Stimulated activated CD4-positive, alpha-beta T cell treated with anti-CD3 and anti-CD28 coated beads, Interleukin-15, amount 100 ng/mL, for 24 hours (primary cell): Measurements from ENCODE around the gene DPH2.

ENCODE experiments used
- DNase-seq: peaks from one replicate; pipeline ENCODE4 v3.0.0-alpha.2; 2020

The DPH2 gene

DNA sequence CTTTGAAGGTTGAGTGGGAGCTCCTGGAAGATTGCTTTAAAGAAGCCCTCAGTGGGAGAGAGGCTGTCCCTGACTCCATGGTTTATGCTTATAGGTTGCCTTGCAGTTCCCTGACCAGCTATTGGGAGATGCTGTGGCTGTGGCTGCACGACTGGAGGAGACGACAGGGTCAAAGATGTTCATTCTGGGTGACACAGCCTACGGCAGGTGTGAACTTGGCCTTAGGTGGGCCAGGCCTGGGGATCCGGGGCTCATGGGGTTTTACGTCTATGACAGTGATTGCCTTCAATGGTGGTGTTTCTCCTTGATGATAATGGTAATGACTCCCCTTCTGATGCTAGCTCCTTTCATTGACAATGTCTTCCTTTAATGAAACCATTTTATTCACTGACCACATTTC, 692 bp downstream of the DPH2 start:
- DNase-seq, result no peak

- no peak for DNase-seq
These were observed 1.1 kb downstream of the DPH2 start for GRCh38 chr1:43970911-43971310.

DNA sequence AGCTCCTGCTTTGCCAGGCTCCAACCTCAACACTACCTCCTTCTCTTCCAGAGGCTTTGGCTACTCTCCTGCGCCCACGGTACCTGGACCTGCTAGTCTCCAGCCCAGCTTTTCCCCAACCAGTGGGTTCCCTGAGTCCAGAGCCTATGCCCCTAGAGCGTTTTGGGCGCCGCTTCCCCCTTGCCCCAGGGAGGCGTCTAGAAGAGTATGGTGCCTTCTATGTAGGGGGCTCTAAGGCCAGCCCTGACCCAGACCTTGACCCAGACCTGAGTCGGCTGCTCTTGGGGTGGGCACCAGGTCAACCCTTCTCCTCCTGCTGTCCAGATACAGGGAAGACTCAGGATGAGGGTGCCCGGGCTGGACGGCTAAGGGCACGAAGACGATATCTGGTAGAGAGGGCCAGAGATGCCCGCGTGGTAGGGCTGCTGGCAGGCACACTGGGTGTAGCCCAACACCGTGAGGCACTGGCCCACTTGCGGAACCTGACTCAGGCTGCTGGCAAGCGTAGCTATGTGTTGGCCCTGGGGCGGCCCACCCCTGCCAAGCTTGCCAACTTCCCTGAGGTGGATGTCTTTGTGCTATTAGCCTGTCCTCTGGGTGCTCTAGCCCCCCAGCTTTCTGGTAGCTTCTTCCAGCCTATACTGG, 1.6 kb downstream of the DPH2 start:
- DNase-seq, result no peak

GRCh38 chr1:43973981-43974442, 4.2 kb downstream of the DPH2 start:
- DNase-seq, result peak; percentile 23

DNA sequence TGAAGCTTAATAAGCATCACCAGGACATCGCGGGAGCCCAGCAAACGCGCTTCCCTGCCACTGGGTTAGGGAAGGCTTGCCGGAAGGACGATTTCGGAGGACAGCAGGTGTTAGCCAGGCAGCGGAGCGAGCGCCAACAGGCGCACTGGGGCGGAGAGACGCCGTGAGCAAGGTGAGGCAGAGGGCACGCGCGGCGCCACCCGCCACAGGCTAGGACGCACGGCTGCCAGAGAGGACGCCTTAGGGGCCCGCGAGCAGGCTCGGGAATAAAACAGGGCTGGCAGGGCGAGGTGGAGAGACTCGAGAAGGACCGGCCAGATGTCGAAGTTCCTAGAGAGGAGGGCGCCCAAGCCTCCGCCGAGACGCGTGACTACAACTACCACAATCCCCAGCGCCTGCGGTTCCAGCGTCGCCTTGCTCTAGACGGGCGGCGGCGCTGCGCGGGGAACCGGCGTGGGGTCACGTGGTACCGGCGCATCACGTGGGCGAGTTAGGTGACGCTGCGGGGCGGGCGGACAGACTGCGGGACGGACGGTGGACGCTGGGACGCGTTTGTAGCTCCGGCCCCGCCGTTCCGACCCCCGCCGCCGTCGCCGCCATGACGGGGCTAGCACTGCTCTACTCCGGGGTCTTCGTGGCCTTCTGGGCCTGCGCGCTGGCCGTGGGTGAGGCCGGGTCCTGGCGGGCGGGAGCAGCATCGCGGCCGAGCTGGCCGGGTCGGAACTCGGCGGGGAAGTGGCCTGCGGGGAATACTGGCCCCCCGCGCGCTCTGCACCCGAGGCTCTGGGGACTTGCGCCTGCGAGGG, 4.8 kb downstream of the DPH2 start, which contains the start of gene ATP6V0B:
Gene ATP6V0B (plus strand): TSS at position 518 of the 806 bp plus-strand sequence. CDS start 81 bp downstream, at position 599.
- peak; percentile 98 for DNase-seq

- DNase-seq, result peak; percentile 33
These were observed 5.6 kb downstream of the DPH2 start for GRCh38 chr1:43975249-43975961.

DNA sequence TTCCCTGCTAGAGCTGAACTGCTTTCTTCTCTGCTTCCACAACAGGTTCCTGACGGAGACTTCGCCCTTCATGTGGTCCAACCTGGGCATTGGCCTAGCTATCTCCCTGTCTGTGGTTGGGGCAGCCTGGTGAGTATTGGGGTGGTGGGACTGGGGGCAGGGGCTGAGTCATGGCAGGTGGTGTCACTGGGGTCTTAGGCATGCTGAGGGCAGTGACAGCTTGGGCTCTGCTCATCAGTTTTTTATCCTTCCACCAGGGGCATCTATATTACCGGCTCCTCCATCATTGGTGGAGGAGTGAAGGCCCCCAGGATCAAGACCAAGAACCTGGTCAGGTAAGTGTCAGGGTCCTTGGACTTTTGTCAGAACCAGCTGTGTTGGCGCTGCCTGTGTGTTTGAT, 6.2 kb downstream of the DPH2 start:
- DNase-seq, result no peak

DNA sequence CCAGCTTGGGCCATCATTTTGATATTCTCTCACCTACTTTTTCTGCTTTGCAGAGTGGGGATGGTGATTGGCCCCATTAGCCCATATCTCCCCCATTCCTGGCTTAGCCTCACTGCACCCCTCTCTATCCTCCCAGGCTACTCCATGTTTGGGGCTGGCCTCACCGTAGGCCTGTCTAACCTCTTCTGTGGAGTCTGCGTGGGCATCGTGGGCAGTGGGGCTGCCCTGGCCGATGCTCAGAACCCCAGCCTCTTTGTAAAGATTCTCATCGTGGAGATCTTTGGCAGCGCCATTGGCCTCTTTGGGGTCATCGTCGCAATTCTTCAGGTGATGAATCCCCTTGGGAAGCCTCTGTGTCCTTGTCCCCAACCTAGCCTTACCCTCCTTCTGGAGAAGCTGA, 7.1 kb downstream of the DPH2 start:
- DNase-seq, result no peak

DNA sequence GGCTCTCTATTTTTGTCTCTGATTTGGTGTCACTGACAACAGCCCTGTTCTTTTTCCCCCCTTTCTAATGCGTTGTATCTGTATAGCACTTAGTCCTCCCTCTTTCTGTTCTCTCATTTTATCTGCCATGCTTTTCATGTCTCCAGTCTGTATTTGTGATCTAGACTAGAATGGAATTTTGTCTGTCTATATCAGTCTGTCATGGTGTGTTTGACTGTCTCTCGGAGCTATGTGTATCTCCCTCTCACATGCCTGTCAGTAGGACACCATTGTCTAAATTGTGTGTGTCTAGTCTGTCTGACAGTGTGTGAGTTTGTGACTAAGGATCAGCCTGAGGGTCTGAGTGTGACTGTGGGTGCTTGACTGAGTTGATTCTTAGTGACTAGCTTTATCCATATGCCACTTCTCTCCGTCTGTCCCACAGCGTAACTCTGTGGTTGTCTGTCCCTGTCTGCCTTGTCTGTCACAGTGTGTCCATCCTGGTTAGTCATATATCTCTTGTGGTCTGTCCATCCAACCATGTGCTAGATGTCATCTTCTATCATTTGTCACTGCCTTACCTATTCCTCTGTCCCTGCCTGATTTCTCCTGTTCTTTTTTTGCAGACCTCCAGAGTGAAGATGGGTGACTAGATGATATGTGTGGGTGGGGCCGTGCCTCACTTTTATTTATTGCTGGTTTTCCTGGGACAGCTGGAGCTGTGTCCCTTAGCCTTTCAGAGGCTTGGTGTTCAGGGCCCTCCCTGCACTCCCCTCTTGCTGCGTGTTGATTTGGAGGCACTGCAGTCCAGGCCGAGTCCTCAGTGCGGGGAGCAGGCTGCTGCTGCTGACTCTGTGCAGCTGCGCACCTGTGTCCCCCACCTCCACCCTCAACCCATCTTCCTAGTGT, 7.8 kb downstream of the DPH2 start:
- DNase-seq, result no peak

- no peak for DNase-seq
These were observed 8.4 kb downstream of the DPH2 start for GRCh38 chr1:43978264-43978550.

DNA sequence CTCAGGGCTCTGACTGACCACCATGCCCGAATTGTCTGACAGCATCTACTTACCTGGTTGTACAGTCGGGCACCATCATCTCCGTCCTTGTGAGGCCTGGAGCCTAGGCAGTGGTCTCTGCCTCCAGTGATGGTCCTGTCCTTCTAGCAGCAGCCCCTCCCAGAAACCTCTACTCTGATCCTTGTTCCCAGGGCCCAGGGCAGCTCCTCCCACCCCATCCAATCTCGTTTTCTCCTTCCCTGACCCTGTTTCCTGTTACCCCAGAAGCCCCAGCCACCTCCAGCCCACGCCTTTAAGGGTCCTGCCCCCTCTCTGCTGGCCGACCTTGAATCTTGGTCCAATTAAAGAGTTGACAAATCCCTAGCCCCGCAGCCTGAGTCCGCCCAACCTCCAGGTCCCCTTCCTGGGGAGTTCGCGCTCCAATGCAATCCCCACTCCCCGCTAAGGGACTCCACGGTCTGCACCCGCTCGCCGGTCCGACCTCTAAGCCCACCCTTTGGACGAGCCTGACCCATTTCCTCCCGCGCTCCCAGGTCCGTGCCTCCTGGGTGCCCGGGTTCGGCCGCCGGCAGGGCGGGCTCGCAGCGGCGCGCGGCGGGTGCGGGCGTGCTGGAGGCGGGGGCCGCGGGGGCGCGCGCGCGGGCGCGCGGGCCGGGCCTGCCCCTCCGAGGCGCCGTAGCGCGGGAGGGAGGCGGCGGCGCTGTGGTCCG, 8.9 kb downstream of the DPH2 start, which contains the start of gene B4GALT2:
Gene B4GALT2 (plus strand): TSS at position 660 of the 710 bp plus-strand sequence. CDS start 1,951 bp downstream, outside the sequence.
- DNase-seq, result peak; percentile 68

- no peak for DNase-seq
These were observed 9.4 kb downstream of the DPH2 start for GRCh38 chr1:43979261-43979527.

- peak; percentile 69 for DNase-seq
These were observed 9.9 kb downstream of the DPH2 start for GRCh38 chr1:43979528-43980254.

DNA sequence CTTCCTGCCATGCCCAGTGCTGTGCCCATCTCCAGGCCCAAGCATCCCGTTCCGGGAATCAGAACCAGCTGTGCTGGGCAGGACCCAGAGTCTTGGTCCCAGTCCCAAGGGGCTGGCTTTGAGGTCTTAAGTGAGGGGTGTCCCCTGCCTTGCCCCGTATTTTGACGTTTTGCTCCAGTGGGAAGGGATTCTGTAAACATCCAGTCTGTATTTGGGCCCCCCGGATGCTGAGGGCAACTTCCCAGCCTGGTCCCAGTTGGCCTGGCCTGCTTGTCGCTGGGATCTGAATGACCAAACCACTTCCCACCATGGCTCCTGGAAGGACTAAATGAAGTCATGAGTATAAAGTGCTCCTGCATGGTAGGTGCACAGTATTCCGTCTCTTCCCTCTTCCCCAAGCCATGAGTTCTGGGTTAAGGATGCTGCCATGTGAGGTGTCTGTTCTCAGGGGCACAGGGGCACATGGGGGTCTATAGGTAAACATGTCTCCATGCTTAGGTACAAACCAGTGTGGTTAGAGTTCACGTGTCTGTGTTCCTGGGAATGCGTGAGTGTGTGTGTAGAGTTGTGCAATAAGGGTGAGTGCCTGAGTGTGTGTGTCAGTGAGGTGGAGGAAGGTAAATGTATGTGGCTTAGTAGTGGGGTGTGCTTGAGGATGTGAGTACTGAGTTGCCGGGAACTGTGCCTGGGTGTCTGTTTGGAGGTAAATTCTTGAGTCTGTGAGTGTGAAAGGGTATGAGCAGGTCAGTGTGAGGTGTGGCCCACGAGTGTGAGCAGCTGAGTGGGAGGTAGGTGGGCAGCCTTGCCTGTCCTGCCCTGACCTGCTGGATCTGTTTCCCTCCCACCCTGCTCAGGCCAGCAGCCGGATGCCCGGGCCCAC, 10.7 kb downstream of the DPH2 start:
- DNase-seq, result no peak

DNA sequence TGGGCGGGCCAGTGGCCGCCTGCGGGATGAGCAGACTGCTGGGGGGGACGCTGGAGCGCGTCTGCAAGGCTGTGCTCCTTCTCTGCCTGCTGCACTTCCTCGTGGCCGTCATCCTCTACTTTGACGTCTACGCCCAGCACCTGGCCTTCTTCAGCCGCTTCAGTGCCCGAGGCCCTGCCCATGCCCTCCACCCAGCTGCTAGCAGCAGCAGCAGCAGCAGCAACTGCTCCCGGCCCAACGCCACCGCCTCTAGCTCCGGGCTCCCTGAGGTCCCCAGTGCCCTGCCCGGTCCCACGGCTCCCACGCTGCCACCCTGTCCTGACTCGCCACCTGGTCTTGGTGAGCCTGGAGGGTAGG, 11.3 kb downstream of the DPH2 start:
- DNase-seq, result no peak

DNA sequence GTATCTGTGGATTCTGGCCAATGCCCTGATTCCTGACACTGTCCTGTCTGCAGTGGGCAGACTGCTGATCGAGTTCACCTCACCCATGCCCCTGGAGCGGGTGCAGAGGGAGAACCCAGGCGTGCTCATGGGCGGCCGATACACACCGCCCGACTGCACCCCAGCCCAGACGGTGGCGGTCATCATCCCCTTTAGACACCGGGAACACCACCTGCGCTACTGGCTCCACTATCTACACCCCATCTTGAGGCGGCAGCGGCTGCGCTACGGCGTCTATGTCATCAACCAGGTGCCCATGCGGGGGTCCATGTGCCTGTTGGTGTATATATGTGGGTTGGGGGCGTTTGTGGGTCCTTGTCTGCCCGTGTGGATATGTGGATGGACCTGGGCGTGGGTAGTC, 11.8 kb downstream of the DPH2 start:
- DNase-seq, result no peak

- no peak for DNase-seq
These were observed 12.4 kb downstream of the DPH2 start for GRCh38 chr1:43982241-43982640.

DNA sequence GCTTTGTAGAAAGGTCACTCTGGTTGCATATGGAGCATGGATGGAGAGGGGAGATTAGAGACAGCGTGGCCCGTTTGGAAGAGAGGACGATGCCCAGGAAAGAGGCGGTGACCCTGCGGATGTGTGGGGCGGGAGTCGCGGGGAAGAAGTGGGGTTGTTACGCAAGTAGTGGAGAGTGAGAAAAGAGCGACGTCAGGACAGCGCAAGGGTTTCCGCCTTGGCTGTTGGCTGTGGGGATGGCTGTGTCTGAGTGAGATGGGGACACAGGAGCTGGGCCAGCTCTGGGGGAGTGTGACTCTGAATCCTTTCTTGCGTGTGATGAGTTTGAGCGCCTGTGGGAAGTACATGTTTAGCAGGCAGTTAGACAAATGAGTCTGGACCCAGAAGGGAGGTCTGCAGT, 13.0 kb downstream of the DPH2 start:
- no peak for DNase-seq

DNA sequence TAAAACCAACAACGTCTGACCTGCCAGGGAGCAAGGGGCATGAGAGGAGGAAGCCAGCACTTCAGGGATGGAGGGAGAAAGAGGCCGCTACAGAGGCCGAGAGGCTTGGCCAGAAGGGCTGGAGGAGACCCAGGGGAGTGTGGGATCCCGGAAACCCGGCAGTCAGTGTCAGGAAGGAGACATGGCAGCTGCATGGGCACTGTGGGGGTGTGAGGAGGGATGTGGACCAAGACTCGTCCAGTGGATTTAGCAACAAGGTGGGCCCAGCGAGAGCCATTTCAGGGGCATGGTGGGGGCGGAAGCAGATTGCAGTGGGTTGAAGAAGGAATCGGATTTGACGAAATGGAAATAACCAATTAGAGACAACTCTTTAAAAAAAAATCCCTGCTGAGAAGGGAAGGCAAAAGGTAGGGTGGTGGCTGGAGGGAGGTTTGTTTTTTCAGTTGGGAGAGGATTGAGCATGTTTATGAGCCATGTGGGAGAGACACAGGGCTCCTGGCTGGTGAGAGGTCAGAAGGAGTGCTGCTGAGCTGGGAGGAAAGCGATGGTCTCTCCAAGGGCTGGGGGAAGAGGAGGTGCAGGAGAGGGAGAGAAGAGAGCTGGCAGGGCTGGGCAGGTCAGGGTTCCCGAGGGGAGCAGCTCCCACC, 13.6 kb downstream of the DPH2 start:
- DNase-seq, result no peak

DNA sequence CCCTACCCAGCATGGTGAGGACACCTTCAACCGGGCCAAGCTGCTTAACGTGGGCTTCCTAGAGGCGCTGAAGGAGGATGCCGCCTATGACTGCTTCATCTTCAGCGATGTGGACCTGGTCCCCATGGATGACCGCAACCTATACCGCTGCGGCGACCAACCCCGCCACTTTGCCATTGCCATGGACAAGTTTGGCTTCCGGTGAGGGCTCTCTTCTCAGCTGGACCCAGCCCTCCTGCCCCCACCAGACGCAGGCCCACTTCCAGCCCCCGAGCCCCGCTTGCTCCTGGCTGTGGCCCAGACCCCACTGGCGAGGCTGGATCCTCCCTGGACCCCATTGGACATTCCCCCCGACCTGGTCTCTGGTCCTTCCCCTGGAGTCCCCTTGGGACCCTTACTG, 15.0 kb downstream of the DPH2 start:
- DNase-seq, result no peak
